H1 (cell line): ENCODE data around the gene ZNF521. TPM values are rescaled to one million over a fixed set of nuclear protein-coding genes. Genes with fewer than 3 reads are reported as not detected.

Experiments used
- CTCF ChIA-PET: fragments of 300-600 bp; sonication (Branson Sonifier 250); formaldehyde crosslinking; loops from one replicate; lab custom pipeline; 2021; ENCODE audit not compliant: partially characterized antibody; lab: Charles Lee
- POLR2A ChIA-PET: fragments of 300-600 bp; sonication (Branson Sonifier 250); formaldehyde crosslinking; loops from one replicate; lab custom pipeline; 2021; ENCODE audit warnings: inconsistent platforms; ENCODE audit not compliant: partially characterized antibody; lab: Charles Lee
- DNase-seq, 2 experiments: peaks; one replicate each; pipeline versions ENCODE4 v3.0.0 to v3.0.0-alpha.2; 2010 to 2022; ENCODE audit warnings: low spot score in 2 of 2, low read depth in 1 of 2, mixed read lengths in 1 of 2
- FAIRE-seq: peaks from 2 replicates; lab custom pipeline; 2011; peaks lifted over from hg19 to GRCh38; lab: Jason Lieb, UNC
- H2AFZ ChIP-seq: 2 replicates; pipeline ENCODE4 v1.8.1; 2012; ENCODE audit warnings: low read length, inconsistent platforms
- H2AK5ac ChIP-seq: 2 replicates; pipeline ENCODE4 v1.6.1; 2013; ENCODE audit warnings: low read depth, low read length
- H2BK120ac ChIP-seq: replicated peaks from 2 replicates; pipeline ENCODE3; 2013; ENCODE audit warnings: low read depth, low read length, inconsistent platforms
- H2BK12ac ChIP-seq: 2 replicates; pipeline ENCODE4 v1.6.1; 2013; ENCODE audit warnings: low read depth, low read length
- H2BK15ac ChIP-seq: 2 replicates; pipeline ENCODE4 v1.6.1; 2013; ENCODE audit warnings: low read length
- H2BK20ac ChIP-seq: 2 replicates; pipeline ENCODE4 v1.6.1; 2013; ENCODE audit warnings: low read length
- H2BK5ac ChIP-seq: 2 replicates; pipeline ENCODE4 v1.6.1; 2013; ENCODE audit warnings: low read depth, low read length
- H3K14ac ChIP-seq: 2 replicates; pipeline ENCODE4 v1.6.1; 2013; ENCODE audit warnings: inconsistent platforms; ENCODE audit not compliant: insufficient read length
- H3K18ac ChIP-seq: 2 replicates; pipeline ENCODE4 v1.6.1; 2013; ENCODE audit warnings: low read length; ENCODE audit errors: extremely low read depth
- H3K23ac ChIP-seq: 2 replicates; pipeline ENCODE4 v1.6.1; 2013; ENCODE audit warnings: inconsistent platforms; ENCODE audit not compliant: insufficient read length
- H3K23me2 ChIP-seq: 2 replicates; pipeline ENCODE4 v1.6.1; 2013; ENCODE audit warnings: low read depth, low read length
- H3K27ac ChIP-seq: 2 replicates; pipeline ENCODE4 v1.6.1; 2011; ENCODE audit warnings: low read depth, low read length, inconsistent platforms
- H3K27me3 ChIP-seq, 4 experiments: replicated peaks in 1 of 4; 1 replicate in 1 of 4; 2 replicates in 3 of 4; pipeline versions ENCODE4 v1.6.1 to v1.8.1; 2011 to 2013; ENCODE audit warnings: low read length in 3 of 4, mild to moderate bottlenecking in 3 of 4, inconsistent platforms in 2 of 4, mixed read lengths in 2 of 4, moderate library complexity in 1 of 4; ENCODE audit not compliant: control insufficient read depth in 3 of 4, insufficient read depth in 3 of 4; ENCODE audit errors: extremely low read depth in 1 of 4
- H3K36me3 ChIP-seq, 4 experiments: 2 replicates each; pipeline versions ENCODE4 v1.6.1 to v1.8.1; 2011 to 2013; ENCODE audit warnings: mild to moderate bottlenecking in 4 of 4, low read length in 3 of 4, moderate library complexity in 2 of 4, control low read depth in 1 of 4, inconsistent platforms in 1 of 4; ENCODE audit not compliant: insufficient read depth in 4 of 4, control insufficient read depth in 2 of 4
- H3K4ac ChIP-seq: replicated peaks from 2 replicates; pipeline ENCODE3; 2013; ENCODE audit warnings: low read length, low read depth, mixed read lengths, inconsistent platforms; ENCODE audit not compliant: insufficient read length
- H3K4me1 ChIP-seq, 4 experiments: replicated peaks in 1 of 4; 1 replicate in 1 of 4; 2 replicates in 3 of 4; pipeline versions ENCODE4 v1.6.1 to v1.8.1; 2011 to 2013; ENCODE audit warnings: low read length in 3 of 4, inconsistent platforms in 2 of 4, mixed read lengths in 1 of 4; ENCODE audit not compliant: insufficient read depth in 4 of 4, control insufficient read depth in 3 of 4
- H3K4me2 ChIP-seq, 2 experiments: 2 replicates each; pipeline versions ENCODE4 v1.6.1 to v1.8.1; 2011 to 2013; ENCODE audit warnings: low read depth in 2 of 2, low read length in 2 of 2, control low read depth in 1 of 2, inconsistent platforms in 1 of 2, mild to moderate bottlenecking in 1 of 2; ENCODE audit not compliant: insufficient read depth in 1 of 2
- H3K4me3 ChIP-seq, 4 experiments: fragments of 200-600, 300-600 bp in 1 of 4; sonication (generic), shearing (Covaris generic), sonication (Bioruptor Twin) in 1 of 4; 2 replicates each; pipeline versions ENCODE4 v1.5.1 to v1.8.1; 2011 to 2016; ENCODE audit warnings: low read length in 4 of 4, low read depth in 3 of 4, control low read depth in 2 of 4, inconsistent platforms in 2 of 4, mild to moderate bottlenecking in 2 of 4, mixed read lengths in 1 of 4, moderate library complexity in 1 of 4; ENCODE audit not compliant: insufficient read depth in 2 of 4; ENCODE audit errors: extremely low read depth in 1 of 4
- H3K56ac ChIP-seq: replicated peaks from 2 replicates; pipeline ENCODE3; 2013; ENCODE audit warnings: low read depth, mild to moderate bottlenecking, mixed read lengths, low read length, inconsistent platforms; ENCODE audit not compliant: insufficient read length
- H3K79me1 ChIP-seq: 2 replicates; pipeline ENCODE4 v1.6.1; 2013; ENCODE audit warnings: low read depth, low read length, control low read depth
- H3K79me2 ChIP-seq, 2 experiments: 2 replicates each; pipeline versions ENCODE4 v1.6.1 to v1.8.1; 2012 to 2013; ENCODE audit warnings: low read length in 2 of 2, mild to moderate bottlenecking in 2 of 2, inconsistent platforms in 1 of 2; ENCODE audit not compliant: insufficient read depth in 2 of 2, control insufficient read depth in 1 of 2
- H3K9ac ChIP-seq, 4 experiments: replicated peaks in 1 of 4; 1 replicate in 1 of 4; 2 replicates in 3 of 4; pipeline versions ENCODE4 v1.6.1 to v1.8.1; 2011 to 2013; ENCODE audit warnings: low read depth in 3 of 4, low read length in 3 of 4, control low read depth in 2 of 4, mild to moderate bottlenecking in 2 of 4, moderate library complexity in 2 of 4, inconsistent platforms in 1 of 4; ENCODE audit errors: extremely low read depth in 1 of 4
- H3K9me3 ChIP-seq, 2 experiments: 2 replicates each; pipeline versions ENCODE4 v1.6.1 to v1.8.1; 2012 to 2013; ENCODE audit warnings: mild to moderate bottlenecking in 2 of 2, moderate library complexity in 2 of 2, control low read depth in 1 of 2, inconsistent platforms in 1 of 2, low read depth in 1 of 2, low read length in 1 of 2, mixed read lengths in 1 of 2; ENCODE audit not compliant: insufficient read depth in 2 of 2
- H4K20me1 ChIP-seq, 2 experiments: replicated peaks in 1 of 2; 2 replicates each; pipeline versions ENCODE3 to v1.8.1; 2011 to 2013; ENCODE audit warnings: inconsistent platforms in 2 of 2, low read length in 2 of 2, mild to moderate bottlenecking in 1 of 2; ENCODE audit not compliant: insufficient read depth in 2 of 2, control insufficient read depth in 1 of 2
- H4K5ac ChIP-seq: 2 replicates; pipeline ENCODE4 v1.6.1; 2013; ENCODE audit warnings: low read length, low read depth, mixed read lengths, inconsistent platforms; ENCODE audit not compliant: insufficient read length
- H4K8ac ChIP-seq: 2 replicates; pipeline ENCODE4 v1.8.0; 2013; ENCODE audit warnings: mild to moderate bottlenecking, moderate library complexity, low read length, inconsistent platforms; ENCODE audit not compliant: insufficient read depth; ENCODE audit errors: extremely low read depth
- H4K91ac ChIP-seq: replicated peaks from 2 replicates; pipeline ENCODE3; 2013; ENCODE audit warnings: low read length, mixed read lengths, inconsistent platforms; ENCODE audit not compliant: insufficient read length
- ASH2L ChIP-seq: fragments of 200-600, 300-600 bp; sonication (generic); IDR thresholded peaks from one replicate; pipeline ENCODE4 v1.7.1; 2017; ENCODE audit warnings: low read length
- ATF2 ChIP-seq: IDR thresholded peaks from 2 replicates; pipeline ENCODE4 v1.6.1; 2012; ENCODE audit warnings: low read length, inconsistent platforms
- EGR1 ChIP-seq: IDR thresholded peaks from 2 replicates; pipeline ENCODE4 v1.6.1; 2011; ENCODE audit warnings: low read depth, low read length, borderline replicate concordance
- SP4 ChIP-seq: IDR thresholded peaks from 2 replicates; pipeline ENCODE4 v1.6.1; 2012; ENCODE audit warnings: low read length, inconsistent platforms
- TEAD4 ChIP-seq: IDR thresholded peaks from 2 replicates; pipeline ENCODE4 v1.6.1; 2012; ENCODE audit warnings: low read depth, low read length, inconsistent platforms, mixed read lengths
- WGBS, 2 experiments: shearing (Covaris generic) in 1 of 2; methylation state at CpG; one replicate each; pipeline versions ENCODE4 v1.1.6 to v1.1.7; 2013 to 2015; ENCODE audit warnings: low lambda C conversion rate in 2 of 2, mixed read lengths in 2 of 2, inconsistent platforms in 1 of 2, low coverage in 1 of 2, missing lambda C conversion rate in 1 of 2; ENCODE audit not compliant: insufficient replicate concordance in 2 of 2, insufficient coverage in 1 of 2, insufficient read length in 1 of 2; ENCODE audit errors: extremely low coverage in 1 of 2, missing lambda C conversion rate in 1 of 2; 5-methylcytosine and 5-hydroxymethylcytosine counted together
- polyA plus RNA-seq, 7 experiments: library from polyadenylated mRNA; depleted of rRNA in 3 of 7; stranded (reverse) in 5 of 7; unstranded in 2 of 7; fragments of >200 nt in 5 of 7; fragments of 200-250 nt in 2 of 7; gene quantifications; 1 replicate in 5 of 7; 2 replicates in 1 of 7; 4 replicates in 1 of 7; pipeline versions ENCODE4 v1.2.1 to v1.2.3, GENCODE V29; 2011 to 2013; ENCODE audit warnings: missing spikeins in 2 of 7, mixed read lengths in 2 of 7
- total RNA-seq: library from RNA; stranded (reverse); fragmentation: NEBNext Ultra II Directional; extraction: Animal tissue kit (Norgen Biotek cat#: 25700); gene quantifications from 2 replicates; pipeline ENCODE4 v1.2.1, GENCODE V29; 2021

Gene ZNF521
- total and polyA plus RNA-seq, 2 of the 8 experiments (the other 6 are each of a cell fraction or from before 2014, with no cell fraction given), result 9.5 to 15.8 TPM

- H2BK15ac ChIP-seq, result no peak overlapping the region
- H3K27ac ChIP-seq, result no peak overlapping the region
- no peak overlapping the region for H3K9ac ChIP-seq
- no peak overlapping the region for H3K4ac ChIP-seq
- H2BK5ac ChIP-seq, result no peak overlapping the region
- 97% methylated on average over 5 of the region's 5 CpGs; no CpG with 5 or more reads in 1 of the 2 experiments for WGBS, 2 experiments
- ChIA-PET CTCF (interaction anchor here (1.2 kb wide), 1 partner anchor 16 kb away, joined by 3 read pairs; no protein-coding TSS in a partner anchor), POLR2A (no interaction called here)
- no peak overlapping the region for H2BK120ac ChIP-seq
- no peak overlapping the region for H3K4me2 ChIP-seq
- H3K79me2 ChIP-seq, result no peaks in the 10 kb centered on the region
- 0 out of 2 replicates have a peak, but pooled peaks cover 2% of the 10 kb centered on the region for H3K79me1 ChIP-seq
- H2AFZ ChIP-seq, result no peak overlapping the region
- H4K8ac ChIP-seq, result no peak overlapping the region
- no peak overlapping the region for H3K23ac ChIP-seq
- H3K4me3 ChIP-seq, result no peak overlapping the region
- FAIRE-seq (no peak), DNase-seq (no peak)
- no peak overlapping the region for H4K91ac ChIP-seq
- no peaks in the 10 kb centered on the region for H3K4me1 ChIP-seq
- H3K23me2 ChIP-seq, result no peaks in the 10 kb centered on the region
- H3K36me3 ChIP-seq, result no peaks in the 10 kb centered on the region
- H4K5ac ChIP-seq, result no peak overlapping the region
- H2BK20ac ChIP-seq, result no peak overlapping the region
- TF ChIP-seq SP4 (no peak), ATF2 (no peak), TEAD4 (no peak), ASH2L (no peak), EGR1 (no peak)
- H4K20me1 ChIP-seq, result no peaks in the 10 kb centered on the region
- H3K18ac ChIP-seq, result no peak overlapping the region
- H3K9me3 ChIP-seq, result no peaks in the 10 kb centered on the region
- no peak overlapping the region for H3K56ac ChIP-seq
- H2AK5ac ChIP-seq, result no peak overlapping the region
- H3K27me3 ChIP-seq, result no peaks in the 10 kb centered on the region
- no peak overlapping the region for H2BK12ac ChIP-seq
- H3K14ac ChIP-seq, result no peak overlapping the region
These were observed 204.0 kb downstream of the ZNF521 start for GRCh38 chr18:25147877-25148488.
